ENCODE results near the gene THEMIS.

Gene THEMIS

GRCh38 chr6:127859956-127860355 lies 40.9 kb downstream of the THEMIS start:
- DNase-seq (ENCODE audit: low read depth in 2 of 2) = no peak

- DNase-seq (ENCODE audit: low read depth in 2 of 2) = no peak
Observed at GRCh38 chr6:127858727-127859391, 42.0 kb downstream of the THEMIS start.

- no peak for DNase-seq (ENCODE audit: low read depth in 2 of 2)
Observed at GRCh38 chr6:127857051-127857637, 43.7 kb downstream of the THEMIS start.

GRCh38 chr6:127855542-127856159 lies 45.2 kb downstream of the THEMIS start:
- peak in 1 of 2 donors; percentile 28 for DNase-seq (ENCODE audit: low read depth in 2 of 2)

GRCh38 chr6:127854009-127854408 lies 46.8 kb downstream of the THEMIS start:
- no peak for DNase-seq (ENCODE audit: low read depth in 2 of 2)

- DNase-seq (ENCODE audit: low read depth in 2 of 2) = no peak
Observed at GRCh38 chr6:127851197-127851596, 49.7 kb downstream of the THEMIS start.

GRCh38 chr6:127845242-127845641 lies 55.6 kb downstream of the THEMIS start:
- DNase-seq (ENCODE audit: low read depth in 2 of 2) = no peak

GRCh38 chr6:127844529-127844928 lies 56.3 kb downstream of the THEMIS start:
- no peak for DNase-seq (ENCODE audit: low read depth in 2 of 2)

- DNase-seq (ENCODE audit: low read depth in 2 of 2) = no peak
Observed at GRCh38 chr6:127843582-127843981, 57.3 kb downstream of the THEMIS start.

- DNase-seq (ENCODE audit: low read depth in 2 of 2) = no peak
Observed at GRCh38 chr6:127842562-127842961, 58.3 kb downstream of the THEMIS start.

- DNase-seq (ENCODE audit: low read depth in 2 of 2) = no peak
Observed at GRCh38 chr6:127841811-127842210, 59.0 kb downstream of the THEMIS start.

GRCh38 chr6:127834136-127834535 lies 66.7 kb downstream of the THEMIS start:
- DNase-seq (ENCODE audit: low read depth in 2 of 2) = no peak

- no peak for DNase-seq (ENCODE audit: low read depth in 2 of 2)
Observed at GRCh38 chr6:127833336-127833735, 67.5 kb downstream of the THEMIS start.

GRCh38 chr6:127832381-127832780 lies 68.5 kb downstream of the THEMIS start:
- DNase-seq (ENCODE audit: low read depth in 2 of 2) = no peak

GRCh38 chr6:127824061-127824460 lies 76.8 kb downstream of the THEMIS start:
- DNase-seq (ENCODE audit: low read depth in 2 of 2) = no peak

- DNase-seq (ENCODE audit: low read depth in 2 of 2) = no peak
Observed at GRCh38 chr6:127821431-127821830, 79.4 kb downstream of the THEMIS start.

GRCh38 chr6:127818149-127818548 lies 82.7 kb downstream of the THEMIS start:
- DNase-seq (ENCODE audit: low read depth in 2 of 2) = no peak

- no peak for DNase-seq (ENCODE audit: low read depth in 2 of 2)
Observed at GRCh38 chr6:127816643-127817042, 84.2 kb downstream of the THEMIS start.

- DNase-seq (ENCODE audit: low read depth in 2 of 2) = no peak
Observed at GRCh38 chr6:127813699-127814027, 87.2 kb downstream of the THEMIS start.

GRCh38 chr6:127812985-127813698 lies 87.7 kb downstream of the THEMIS start:
- DNase-seq (ENCODE audit: low read depth in 2 of 2) = no peak

GRCh38 chr6:127811900-127812570 lies 88.8 kb downstream of the THEMIS start:
- DNase-seq (ENCODE audit: low read depth in 2 of 2) = no peak

- no peak for DNase-seq (ENCODE audit: low read depth in 2 of 2)
Observed at GRCh38 chr6:127807806-127808517, 92.9 kb downstream of the THEMIS start.
